IPS-18c (cell line): ENCODE results near the gene ABAT.

Experiments
- H3K4me3 ChIP-seq: 2 replicates; pipeline ENCODE4 v1.7.0; 2013; ENCODE audit warnings: low read depth, mild to moderate bottlenecking, low read length, moderate library complexity; ENCODE audit not compliant: insufficient read depth
- H3K9me3 ChIP-seq: one replicate; pipeline ENCODE4 v1.6.1; 2013; ENCODE audit warnings: mild to moderate bottlenecking, low read length, moderate library complexity; ENCODE audit not compliant: control insufficient read depth, insufficient read depth

ABAT gene

GRCh38 chr16:8674413-8675022 lies at the start of gene ABAT:
Gene ABAT, plus strand, starts transcription at chr16:8674617. Its CDS starts 61,123 bp downstream, at chr16:8735740.
- Histone ChIP-seq H3K9me3 (no peaks in the 10 kb centered on the region), H3K4me3 (peak within 1 kb of the TSS; percentile 81)

DNA sequence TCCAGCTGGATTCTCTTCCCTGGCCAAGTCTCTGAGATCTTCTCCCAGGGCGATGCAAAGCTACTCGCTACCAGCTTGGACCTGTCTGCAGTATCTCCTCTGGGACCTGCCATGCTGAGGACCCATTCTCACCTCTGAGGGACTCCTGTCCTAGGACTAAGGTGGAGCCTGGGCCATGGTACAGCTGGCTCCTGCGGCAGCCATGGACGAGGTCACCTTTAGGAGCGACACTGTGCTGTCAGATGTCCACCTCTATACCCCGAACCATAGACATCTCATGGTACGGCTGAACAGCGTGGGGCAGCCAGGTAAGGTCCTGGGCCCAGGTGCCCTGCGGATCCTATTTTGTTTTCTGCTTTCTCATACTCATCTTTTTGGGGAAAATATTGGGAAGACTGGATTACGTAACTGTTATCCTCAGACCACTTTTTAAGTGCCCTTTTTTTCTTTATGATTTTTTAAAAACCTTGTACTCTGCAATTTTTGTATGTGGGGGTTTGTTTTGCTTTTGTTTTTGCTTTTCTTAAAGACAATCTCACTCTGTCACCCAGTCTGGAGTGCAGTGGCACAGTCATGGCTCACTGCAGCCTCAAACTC lies 48.8 kb upstream of the ABAT start:
- H3K4me3 ChIP-seq = no peak overlapping the region
- no peaks in the 10 kb centered on the region for H3K9me3 ChIP-seq

DNA sequence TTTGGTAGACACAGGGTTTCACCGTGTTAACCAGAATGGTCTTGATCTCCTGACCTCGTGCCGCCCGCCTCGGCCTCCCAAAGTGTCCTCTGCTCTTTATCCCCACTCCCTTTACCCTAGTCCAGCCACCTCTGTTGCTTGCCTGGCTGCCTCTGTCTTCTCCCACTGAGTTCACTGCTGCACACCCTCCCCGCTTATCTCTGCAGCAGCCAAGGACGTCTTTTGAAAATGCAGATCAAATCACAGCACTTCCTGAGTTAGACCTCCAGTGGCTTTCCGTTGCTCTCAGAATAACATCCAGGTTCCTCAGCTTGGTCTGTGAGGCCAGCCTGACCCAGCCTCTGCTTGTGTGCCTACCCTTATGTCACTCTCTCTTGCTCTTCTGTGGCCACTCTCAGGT lies 47.5 kb upstream of the ABAT start:
- Histone ChIP-seq H3K4me3 (no peak overlapping the region), H3K9me3 (no peaks in the 10 kb centered on the region)

DNA sequence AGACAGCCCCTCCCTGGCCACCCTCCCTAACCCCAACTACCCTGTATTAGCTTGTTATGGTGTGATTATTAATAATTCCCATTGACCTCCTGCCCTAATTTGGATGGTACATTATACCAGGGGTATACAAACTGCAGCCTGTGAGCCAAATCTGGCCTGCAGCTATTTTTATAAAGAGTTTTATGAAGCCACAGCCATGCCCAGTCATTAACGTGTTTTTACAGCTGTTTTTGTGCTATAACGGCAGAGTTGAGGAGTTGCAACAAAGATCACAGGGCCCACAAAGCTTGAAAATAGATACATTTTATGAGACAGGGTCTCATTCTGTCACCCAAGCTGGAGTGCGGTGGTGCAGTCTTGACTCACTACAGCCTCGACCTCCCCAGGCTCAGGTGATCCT lies 47.0 kb upstream of the ABAT start:
- H3K9me3 ChIP-seq = no peaks in the 10 kb centered on the region
- no peak overlapping the region for H3K4me3 ChIP-seq

GRCh38 chr16:8628981-8629725 lies 45.3 kb upstream of the ABAT start:
- Histone ChIP-seq H3K4me3 (no peak overlapping the region), H3K9me3 (no peaks in the 10 kb centered on the region)

DNA sequence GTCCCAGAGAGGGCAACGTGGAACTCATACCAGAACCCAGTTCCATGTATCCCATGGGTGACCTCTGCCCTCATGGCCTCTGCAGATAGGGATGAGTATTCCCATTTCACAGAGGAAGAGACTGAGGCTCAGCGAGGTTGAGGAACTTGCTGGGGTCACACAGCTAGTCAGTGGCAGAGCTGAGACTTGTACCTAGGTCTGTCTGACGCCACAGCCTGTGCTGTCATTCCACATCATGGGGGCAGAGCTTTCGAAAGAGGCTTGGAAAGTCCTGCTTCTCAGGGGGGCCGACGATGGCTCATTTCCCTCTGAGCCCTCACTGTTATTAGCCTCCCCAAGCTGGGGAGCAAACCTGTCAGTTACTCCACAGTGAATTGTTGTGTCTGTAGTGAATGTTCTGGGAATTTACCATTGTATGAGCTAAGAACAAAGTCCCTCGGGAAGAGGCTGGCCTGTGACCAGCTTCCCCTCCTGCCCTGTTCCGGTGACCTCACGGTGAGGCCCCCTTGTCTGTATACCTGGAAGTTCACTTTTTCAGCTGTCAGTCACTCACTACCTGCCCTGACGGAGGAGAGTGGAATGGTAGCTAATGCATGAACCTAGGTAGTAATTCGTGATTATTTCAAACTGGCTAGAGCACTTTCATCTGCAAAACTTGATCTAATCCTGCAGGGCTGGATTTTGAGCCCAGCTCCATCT lies 44.0 kb upstream of the ABAT start:
- Histone ChIP-seq H3K4me3 (no peak overlapping the region), H3K9me3 (no peaks in the 10 kb centered on the region)

DNA sequence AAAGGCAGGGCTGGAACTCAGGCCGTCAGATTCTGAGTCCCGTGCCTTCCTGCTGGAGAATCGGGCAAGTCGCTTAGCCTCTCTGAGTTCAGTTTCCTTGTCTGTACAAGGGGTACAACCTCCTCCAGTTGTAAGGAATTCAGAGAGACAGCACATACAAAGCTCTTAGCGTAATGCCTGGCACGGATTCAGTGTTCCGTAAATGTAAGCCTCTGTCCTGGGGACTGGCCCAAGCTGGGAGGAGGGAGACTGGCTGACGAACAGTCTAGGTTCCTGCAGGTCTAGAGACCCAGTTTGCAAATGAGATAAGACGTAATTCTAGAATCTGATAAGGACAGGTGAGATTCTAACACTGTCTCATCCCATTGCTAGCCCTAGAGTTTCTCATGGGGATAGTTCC lies 43.0 kb upstream of the ABAT start:
- Histone ChIP-seq H3K4me3 (no peak overlapping the region), H3K9me3 (no peaks in the 10 kb centered on the region)

DNA sequence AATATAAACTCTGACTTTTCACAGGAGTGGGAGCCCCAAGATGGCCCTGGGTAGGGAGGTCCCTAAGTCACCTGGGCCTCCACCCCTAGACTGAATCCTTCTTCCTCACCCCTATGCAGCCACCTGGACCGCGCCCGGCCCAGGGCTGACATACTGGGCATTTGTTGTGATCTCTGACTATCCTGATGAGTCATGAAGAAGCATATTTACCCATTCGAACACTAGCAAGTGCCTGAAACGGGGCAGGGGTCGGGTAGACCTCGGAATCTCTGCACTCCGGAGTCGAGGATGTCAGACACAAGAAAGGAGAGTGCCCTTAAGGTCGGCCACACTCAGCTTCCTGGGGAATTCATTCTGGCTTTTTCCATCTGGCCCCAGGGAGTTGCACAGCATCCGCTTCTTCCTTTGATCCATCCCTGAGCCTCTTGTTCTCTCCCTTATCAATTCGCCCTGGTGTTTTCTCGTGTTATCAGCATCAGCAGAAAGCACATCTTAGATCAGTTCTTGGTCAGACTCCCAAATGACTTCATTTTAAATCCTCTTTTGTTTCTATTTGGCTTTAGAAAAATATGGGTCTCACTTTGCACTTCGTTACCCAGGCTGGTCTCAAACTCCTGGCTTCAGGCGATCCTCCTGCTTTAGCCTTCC lies 42.5 kb upstream of the ABAT start:
- Histone ChIP-seq H3K9me3 (no peaks in the 10 kb centered on the region), H3K4me3 (no peak overlapping the region)

DNA sequence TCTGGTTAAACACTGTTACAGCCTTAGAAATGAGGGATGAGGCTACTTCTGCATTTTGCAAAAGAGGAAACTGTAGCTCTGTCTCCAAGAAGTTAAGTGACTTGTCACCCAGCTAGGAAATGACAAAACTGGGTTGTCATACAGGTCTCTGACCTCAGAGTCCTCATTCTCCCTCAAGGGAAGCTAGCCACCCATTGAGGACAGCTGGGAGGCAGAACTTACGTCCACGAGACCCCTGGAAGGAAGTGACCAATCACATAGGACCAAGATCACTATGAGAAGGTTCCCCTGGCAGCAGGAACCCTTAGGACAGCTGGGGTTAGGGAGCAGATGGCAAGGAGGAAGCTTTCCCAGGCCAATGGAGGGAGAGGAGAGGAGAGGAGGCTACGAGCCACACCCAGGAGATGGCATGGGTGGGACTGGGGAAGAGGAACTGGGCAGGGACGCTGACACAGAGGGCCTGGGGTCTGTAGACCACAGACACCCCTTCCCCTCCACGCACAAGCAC lies 41.7 kb upstream of the ABAT start:
- no peaks in the 10 kb centered on the region for H3K9me3 ChIP-seq
- H3K4me3 ChIP-seq = no peak overlapping the region

DNA sequence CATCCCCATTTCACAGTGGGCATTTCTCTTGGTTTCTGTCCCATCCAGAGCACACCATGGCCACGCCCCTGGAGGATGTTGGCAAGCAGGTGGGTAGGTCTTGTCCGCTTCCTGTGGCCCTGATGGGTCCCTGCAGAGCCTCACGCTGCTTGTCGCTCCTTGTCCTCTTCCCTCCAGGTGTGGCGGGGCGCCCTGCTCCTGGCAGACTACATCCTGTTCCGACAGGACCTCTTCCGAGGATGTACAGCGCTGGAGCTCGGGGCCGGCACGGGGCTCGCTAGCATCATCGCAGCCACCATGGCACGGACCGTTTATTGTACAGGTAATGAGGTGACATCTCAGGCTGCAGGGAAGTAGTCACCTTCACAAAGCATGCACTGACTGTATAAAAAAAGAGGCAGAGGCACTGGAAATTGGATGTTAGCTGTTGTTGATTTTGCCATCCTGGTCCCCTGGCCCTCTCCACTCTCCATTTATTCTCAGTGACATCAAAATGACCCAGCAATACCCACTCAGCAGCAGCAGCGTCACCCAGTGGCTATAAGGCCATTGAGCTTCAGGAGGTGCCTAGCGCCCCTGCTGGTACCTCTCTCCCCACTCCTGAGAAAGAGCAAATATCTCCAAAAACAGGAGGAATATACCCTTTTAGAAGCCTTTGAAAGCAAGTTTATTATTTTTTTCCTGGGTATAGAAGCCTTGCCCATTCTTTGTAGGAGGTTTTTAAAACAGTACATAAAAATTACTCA lies 39.3 kb upstream of the ABAT start:
- H3K9me3 ChIP-seq = no peaks in the 10 kb centered on the region
- H3K4me3 ChIP-seq = no peak overlapping the region

DNA sequence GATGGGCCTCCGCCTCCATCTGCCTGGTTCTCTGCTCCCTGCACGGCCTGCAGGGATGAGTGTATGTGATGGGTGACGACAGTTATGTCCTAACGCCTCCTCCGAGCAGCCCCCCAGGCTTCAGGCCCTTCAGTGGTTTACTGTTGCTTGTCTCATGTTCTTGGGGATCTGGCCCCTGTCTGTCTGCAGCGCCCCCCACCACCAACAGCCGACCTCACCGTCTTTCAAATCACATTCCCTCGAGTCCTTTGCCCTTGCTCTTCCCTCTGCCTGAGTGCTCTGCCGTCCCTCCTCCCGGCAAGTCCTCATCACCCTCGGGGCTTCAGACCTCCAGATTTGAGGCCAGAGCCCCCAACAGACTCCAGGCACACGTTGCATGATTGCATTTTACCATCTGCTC lies 34.7 kb upstream of the ABAT start:
- Histone ChIP-seq H3K9me3 (no peaks in the 10 kb centered on the region), H3K4me3 (no peak overlapping the region)

DNA sequence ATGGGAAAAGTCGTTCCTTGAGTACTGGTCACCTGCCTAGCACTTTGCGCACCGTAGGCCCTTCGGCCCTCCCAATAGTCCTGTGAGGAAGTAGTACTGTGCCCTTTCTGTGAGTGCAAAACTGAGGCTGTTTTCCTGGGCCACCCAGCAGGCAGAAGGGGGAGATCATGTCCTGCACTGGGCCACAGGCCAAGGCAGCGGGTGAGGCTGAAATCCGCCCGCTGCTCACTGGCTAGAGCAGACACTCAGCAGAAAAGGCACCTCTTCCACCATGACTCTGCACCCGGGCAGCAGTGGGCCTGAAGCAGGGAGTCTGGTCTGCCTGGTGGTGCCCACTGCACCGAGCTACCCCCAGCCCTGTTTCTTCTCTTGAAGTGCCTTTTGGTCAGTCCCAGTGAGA lies 32.7 kb upstream of the ABAT start:
- H3K4me3 ChIP-seq = no peak overlapping the region
- no peaks in the 10 kb centered on the region for H3K9me3 ChIP-seq

DNA sequence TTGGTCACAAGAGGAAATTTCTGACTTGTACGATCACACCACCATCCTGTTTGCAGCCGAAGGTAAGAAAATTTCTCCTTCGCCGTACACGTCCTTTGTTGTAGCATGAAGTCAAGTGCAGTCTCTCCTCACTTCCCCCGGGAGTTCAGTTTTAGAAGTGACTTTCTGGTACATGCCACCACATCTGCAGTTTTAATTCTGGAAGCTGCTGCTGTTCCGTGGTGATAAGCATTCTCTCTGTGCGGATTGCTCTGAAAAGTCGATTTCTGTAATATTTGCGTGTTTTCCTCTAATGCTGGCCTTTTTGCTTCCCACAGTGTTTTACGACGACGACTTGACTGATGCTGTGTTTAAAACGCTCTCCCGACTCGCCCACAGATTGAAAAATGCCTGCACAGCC lies 32.3 kb upstream of the ABAT start:
- Histone ChIP-seq H3K4me3 (no peak overlapping the region), H3K9me3 (no peaks in the 10 kb centered on the region)

DNA sequence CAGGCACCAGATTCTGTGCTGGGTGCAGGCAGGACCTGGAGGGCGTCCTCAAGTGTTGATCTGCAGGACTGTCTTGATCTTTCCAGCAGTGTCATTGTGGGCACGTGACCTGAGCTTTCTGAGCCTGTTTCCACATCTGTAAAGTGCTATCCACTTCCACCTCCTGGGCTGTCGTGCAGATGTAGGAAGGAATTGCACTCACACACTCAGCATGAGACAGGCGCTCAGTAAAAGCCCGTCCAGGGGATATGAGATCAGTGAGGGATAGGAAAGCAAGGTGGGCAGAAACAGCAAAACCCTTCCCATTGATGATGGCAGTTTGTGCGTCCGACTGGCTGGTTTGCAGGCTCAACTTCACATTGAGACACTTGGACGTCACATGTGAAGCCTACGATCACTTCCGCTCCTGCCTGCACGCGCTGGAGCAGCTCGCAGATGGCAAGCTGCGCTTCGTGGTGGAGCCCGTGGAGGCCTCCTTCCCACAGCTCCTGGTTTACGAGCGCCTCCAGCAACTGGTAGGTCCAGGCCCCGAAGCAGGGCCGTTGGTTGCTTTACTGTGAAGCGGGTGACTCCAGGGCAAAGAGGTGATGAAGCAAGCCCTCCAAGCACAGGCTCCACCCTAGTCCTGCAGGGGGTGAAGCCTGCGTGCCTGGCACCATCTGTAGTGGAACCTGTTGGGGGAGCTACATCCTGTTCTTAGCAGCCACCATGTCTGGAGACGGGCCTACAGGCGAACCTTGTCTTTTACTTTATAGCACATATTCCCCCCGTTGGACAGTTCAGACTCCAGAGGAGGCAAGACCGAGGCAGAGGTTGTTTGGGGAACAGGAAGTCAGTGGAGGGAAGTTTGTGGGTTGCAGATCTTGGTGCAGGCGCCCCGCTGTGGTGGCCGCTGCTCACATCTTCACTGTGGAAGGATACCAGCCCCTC lies 29.9 kb upstream of the ABAT start:
- no peaks in the 10 kb centered on the region for H3K9me3 ChIP-seq

DNA sequence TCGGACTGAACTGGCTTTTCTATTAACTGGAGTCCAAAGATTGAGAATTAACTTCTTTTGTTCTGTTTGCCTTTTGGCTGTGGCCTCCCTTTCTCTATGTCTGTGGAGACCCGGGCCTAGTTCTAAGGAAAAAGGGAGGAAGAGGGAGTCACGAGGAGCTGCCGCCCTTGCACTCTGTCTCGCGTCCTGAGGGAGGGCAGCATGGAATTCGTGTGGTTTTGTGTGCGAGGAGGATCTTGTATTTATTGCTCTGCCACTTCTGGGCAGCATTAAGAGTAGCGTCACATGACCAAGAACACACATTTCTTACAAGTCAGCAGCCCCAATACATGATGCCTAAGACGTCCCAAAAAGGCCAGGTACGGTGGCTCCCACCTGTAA lies 29.3 kb upstream of the ABAT start:
- no peaks in the 10 kb centered on the region for H3K9me3 ChIP-seq
- H3K4me3 ChIP-seq = no peak overlapping the region

More for the DNA sequence above, 29.9 kb upstream of the ABAT start:
- H3K4me3 ChIP-seq = no peak overlapping the region

- Histone ChIP-seq H3K4me3 (no peak overlapping the region), H3K9me3 (no peaks in the 10 kb centered on the region)
Observed at GRCh38 chr16:8645831-8646230, 28.6 kb upstream of the ABAT start.
